Measurements from ENCODE around the gene TSEN34.
"Not testable (repeated sequence)": the region's sequence is repeated elsewhere in the genome, so short reads cannot be mapped to it uniquely, and the experiment has no call there.

TSEN34 gene

DNA sequence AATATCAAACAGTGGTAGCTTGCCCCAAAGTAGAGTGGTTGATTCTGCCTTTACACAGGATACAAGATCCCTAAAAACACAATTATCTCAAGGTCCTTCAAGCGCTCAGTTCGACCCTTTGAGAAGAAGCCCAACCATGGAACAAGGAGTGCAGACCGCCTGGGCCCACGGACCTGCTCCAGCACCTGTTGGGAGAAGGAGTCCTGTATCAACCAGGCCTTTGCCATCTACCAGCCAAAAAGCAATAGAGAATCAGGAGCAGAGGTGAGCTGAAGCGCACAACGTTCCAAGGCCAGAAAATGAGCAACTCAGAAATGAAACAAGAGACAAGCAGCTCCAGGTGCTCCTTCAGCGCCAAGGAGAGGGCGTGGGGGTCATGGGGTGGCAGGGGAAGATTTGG is 38.0 kb downstream of the TSEN34 start:
- TF ChIP-seq, protein P1, sequence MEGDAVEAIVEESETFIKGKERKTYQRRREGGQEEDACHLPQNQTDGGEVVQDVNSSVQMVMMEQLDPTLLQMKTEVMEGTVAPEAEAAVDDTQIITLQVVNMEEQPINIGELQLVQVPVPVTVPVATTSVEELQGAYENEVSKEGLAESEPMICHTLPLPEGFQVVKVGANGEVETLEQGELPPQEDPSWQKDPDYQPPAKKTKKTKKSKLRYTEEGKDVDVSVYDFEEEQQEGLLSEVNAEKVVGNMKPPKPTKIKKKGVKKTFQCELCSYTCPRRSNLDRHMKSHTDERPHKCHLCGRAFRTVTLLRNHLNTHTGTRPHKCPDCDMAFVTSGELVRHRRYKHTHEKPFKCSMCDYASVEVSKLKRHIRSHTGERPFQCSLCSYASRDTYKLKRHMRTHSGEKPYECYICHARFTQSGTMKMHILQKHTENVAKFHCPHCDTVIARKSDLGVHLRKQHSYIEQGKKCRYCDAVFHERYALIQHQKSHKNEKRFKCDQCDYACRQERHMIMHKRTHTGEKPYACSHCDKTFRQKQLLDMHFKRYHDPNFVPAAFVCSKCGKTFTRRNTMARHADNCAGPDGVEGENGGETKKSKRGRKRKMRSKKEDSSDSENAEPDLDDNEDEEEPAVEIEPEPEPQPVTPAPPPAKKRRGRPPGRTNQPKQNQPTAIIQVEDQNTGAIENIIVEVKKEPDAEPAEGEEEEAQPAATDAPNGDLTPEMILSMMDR (IDR thresholded peaks at IDR 0.05; ENCODE audit: borderline replicate concordance, control extremely low read depth, extremely low read depth, insufficient read depth, missing control alignments) = no peak
- no peak for DNase-seq (ENCODE audit: low spot score)
- in situ Hi-C loops (cut with MboI; ENCODE audit: low sequenced_read_pairs, unreplicated experiment) = no loop called here

DNA sequence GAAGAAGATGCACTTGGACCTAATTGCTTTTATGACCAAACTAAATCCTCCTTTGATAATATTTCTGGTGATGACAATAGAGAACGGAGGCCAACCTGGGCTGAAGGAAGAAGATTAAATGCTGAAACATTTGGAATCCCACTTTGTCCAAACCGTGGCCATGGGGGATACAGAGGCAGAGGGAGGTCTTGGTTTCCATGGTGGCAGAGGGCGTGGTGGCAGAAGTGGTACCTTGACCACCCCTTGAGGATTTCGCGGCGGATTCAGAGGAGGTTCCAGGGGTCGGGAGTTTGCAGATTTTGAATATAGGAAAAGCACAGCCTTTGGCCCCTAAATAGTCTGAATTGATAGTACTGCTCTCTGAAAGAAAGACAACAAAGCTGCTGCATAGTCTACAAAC is 38.9 kb downstream of the TSEN34 start:
- TF ChIP-seq, protein P1 (IDR thresholded peaks at IDR 0.05; ENCODE audit: borderline replicate concordance, control extremely low read depth, extremely low read depth, insufficient read depth, missing control alignments) = no peak
- no peak for DNase-seq (ENCODE audit: low spot score)
- in situ Hi-C loops (cut with MboI; ENCODE audit: low sequenced_read_pairs, unreplicated experiment) = loop anchor here (10.0 kb wide), 1 partner anchor 65 kb away; no protein-coding TSS in a partner anchor

DNA sequence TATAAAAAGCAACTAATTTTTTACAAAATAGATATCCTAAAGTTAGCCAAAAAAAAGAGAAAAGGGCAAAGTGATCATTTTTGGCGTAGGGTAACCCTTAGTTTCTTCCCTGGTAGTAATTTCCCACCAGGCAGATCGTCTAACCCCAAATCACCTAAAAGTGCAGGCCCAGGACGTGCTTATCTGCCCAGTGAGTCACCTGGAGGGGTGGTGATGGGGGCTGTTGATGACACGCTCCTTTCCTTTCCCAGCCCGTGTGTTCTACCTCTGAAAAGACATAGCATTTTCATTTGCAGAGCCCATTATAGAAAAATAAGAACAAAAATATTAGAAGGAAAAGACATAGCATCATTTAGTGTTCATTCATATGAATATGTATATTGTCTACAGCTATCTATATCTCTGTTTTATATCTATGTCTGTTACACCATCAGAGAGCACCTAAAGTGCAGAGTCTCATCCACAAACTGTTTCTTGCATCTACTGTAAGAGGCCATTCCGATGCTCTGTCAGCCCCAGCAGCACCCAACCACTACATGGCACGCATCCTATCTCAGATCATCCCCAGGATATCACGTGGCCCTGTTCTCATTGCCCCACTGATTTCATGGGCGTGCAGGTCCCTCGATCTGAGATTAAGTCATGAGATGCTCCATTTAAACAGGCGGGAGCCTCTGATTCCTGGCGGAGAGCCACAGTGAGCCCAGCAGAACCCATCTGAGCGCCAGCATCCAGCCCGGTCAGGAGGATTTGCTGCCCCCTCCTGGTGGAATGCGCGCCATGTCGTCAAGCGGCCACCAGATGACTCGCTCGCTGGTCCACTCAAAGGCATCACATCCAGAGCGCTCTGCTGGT is 40.2 kb downstream of the TSEN34 start:
- DNase-seq (ENCODE audit: low spot score) = peak; percentile 84
- in situ Hi-C loops (cut with MboI; ENCODE audit: low sequenced_read_pairs, unreplicated experiment) = loop anchor here (10.0 kb wide), 1 partner anchor 67 kb away; no protein-coding TSS in a partner anchor
- TF ChIP-seq, protein P1 (IDR thresholded peaks at IDR 0.05; ENCODE audit: borderline replicate concordance, control extremely low read depth, extremely low read depth, insufficient read depth, missing control alignments) = peak; percentile 95

DNA sequence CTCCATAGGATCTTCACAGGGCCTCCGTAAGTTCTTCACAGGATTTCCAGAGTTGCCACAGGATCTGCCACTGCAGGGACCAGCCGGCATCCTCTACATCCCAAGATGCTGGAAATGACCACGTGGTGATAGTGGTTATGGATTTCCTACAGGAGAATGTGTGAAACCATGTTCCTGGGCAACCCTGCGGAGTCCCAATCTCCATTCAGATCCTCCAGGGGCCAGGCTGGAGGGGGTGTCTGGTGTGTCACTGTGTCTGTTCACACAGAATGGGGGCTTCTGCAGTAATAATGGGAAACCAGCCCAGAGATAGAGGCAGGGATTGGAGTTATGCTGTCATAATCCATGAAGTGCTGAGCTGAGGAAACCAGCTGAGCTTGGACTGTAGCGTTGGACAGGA is 42.8 kb downstream of the TSEN34 start:
- TF ChIP-seq, protein P1 (IDR thresholded peaks at IDR 0.05; ENCODE audit: borderline replicate concordance, control extremely low read depth, extremely low read depth, insufficient read depth, missing control alignments) = no peak
- no peak for DNase-seq (ENCODE audit: low spot score)
- in situ Hi-C loops (cut with MboI; ENCODE audit: low sequenced_read_pairs, unreplicated experiment) = loop anchor here (10.0 kb wide), 1 partner anchor 69 kb away; no protein-coding TSS in a partner anchor

DNA sequence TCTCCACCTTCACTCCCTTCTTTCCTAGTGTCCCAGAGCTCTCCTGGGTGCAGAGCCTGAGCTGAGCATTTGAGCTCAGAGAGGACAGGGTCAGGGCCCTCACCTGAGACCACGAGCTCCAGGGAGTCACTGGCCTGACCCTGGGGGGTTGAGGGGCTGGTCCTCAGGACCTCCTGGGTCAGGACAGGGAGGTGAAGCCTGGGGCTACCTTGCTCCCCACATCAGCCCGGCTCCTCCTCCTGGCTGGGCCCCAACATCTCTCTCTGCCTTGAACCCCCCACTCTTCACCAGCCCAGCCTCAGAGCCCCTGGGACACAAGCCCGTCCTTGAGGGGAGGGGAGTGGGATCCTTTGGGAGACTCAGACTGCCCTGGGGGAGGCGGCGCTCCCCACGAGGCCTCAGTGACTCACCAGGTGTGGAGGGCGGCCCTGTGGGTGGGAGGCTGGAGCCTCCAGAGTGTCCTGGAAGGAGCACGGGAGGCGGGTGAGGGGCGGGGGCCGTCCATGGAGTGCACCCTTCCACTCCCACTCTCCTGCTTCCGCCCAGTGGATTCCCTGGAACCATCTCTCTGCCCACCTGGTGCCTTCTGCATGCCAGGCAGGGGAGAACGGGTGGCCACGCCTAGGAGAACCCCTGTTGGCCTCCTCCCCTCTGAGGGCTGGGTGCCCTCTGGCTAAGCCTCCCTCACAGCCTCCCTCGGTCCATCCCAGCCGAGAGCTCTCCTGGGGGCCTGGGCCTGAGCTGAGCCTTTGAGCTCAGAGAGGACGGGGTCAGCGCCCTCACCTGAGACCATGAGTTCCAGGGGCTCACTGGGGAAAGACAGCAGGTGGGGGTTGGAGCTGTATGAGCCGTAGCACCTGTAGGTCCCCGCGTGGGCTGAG is 48.6 kb downstream of the TSEN34 start:
- DNase-seq (ENCODE audit: low spot score) = not testable (repeated sequence)
- in situ Hi-C loops (cut with MboI; ENCODE audit: low sequenced_read_pairs, unreplicated experiment) = loop anchor here (10.0 kb wide), 1 partner anchor 75 kb away; no protein-coding TSS in a partner anchor

DNA sequence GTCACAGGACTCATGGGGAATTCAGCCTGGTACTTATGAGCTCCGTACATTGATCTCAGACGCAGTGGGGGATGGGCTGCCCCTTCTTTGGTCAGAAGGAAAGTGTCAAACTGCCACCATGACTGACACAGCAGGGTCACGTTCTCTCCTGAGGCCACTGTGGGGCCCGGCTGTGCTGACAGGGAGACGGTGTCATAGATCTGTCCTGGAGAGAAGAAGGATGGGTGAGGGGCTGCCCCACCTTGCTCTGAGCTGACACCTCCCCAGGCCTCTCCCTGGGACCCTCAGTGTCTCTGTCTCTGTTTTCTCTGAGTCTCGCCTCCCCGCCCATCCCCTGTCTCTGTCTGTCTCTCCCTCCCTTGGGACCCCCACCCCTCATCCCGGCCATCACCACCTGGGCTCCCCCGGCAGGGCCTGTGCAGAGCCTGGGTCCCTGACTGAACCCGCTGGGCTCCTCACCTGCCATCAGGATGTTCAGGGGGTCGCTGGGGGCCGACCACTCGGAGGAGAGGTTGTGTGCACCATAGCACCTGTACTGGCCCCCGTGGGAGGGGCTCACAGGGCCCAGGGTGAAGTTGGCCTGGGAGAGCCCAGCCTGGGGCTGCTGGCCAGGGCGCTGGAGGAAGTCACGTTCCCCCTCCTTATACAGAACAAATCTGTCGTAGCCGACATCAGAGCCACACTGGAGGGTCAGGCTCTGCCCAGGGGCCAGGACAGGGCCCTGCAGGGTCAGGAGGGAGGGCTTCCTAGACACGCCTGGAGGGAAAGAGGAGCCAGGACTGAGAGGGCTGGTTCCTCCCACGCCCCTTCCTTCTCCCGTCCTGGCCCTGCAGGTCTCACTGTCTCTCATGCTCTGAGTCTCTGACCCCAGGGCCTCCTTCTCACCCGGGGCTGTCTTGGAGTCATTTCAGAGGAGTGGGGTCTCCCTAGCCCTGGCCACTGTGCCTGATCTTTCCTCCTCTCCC is 49.5 kb downstream of the TSEN34 start:
- DNase-seq (ENCODE audit: low spot score); in situ Hi-C loops (cut with MboI; ENCODE audit: low sequenced_read_pairs, unreplicated experiment): not testable (repeated sequence)

DNA sequence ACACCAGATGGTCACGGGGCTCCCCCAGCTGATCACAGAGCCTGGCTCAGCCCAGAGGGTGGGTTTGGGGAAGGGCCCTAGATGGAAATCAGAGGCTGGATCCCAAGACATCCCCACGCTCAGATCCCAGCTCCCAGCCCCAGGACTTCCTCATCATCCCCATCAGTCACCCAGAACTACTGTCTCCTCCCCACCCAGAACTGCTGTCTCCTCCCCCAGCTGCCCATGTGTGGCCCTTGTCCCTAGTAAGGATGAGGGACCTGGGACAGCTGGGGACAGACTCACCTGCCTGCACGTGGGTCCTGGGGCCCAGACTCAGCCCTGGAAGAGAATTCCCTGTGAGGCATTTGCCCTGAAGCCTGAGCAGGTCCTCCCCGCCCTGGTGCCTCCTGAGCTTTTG is 51.1 kb downstream of the TSEN34 start:
- in situ Hi-C loops (cut with MboI; ENCODE audit: low sequenced_read_pairs, unreplicated experiment); DNase-seq (ENCODE audit: low spot score): not testable (repeated sequence)

DNA sequence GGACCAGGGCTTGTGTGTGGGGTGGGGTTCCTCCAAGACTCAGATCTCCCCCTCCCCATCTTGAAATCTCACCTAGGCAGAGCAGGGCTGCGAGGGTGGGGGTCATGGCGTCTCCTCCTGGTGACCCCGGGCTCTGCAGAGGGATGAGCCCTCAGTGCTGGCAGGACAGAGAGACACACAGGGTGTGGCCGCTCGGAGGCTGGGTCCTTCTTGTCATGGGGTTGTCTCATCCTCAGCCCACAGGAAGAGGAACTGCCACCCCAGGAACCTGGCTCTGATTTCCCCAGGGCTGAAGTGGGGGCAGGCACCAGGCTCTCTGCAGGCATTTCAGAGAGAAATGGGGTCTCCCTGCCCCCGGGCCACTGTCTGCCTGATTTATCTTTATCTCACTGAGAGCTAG is 51.5 kb downstream of the TSEN34 start, which contains the start of gene LILRA6:
TSS of gene LILRA6 (minus strand) at position 145 of the 400 bp plus-strand sequence.
- DNase-seq (ENCODE audit: low spot score); in situ Hi-C loops (cut with MboI; ENCODE audit: low sequenced_read_pairs, unreplicated experiment): not testable (repeated sequence)

DNA sequence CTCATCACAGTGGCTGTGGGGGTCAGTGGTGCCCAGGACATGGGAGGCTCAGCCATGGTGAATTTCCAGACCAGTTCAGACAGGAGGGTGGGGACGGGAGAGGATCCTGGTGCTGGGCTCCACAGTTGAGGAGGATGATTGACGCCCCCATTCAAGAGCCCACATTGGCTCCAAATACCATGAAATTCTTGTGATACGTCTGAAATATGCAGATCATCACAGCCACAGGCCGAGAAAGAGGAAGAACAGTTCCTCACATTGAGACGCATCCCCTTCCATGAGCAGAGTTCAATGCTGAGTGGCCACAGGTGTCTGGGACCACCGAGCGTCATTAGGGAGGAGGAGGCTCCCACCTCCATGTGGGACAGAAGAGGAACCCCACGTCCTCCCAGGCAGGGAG is 52.7 kb downstream of the TSEN34 start:
- DNase-seq (ENCODE audit: low spot score) = not testable (repeated sequence)

More for the DNA sequence above, 52.7 kb downstream of the TSEN34 start:
- in situ Hi-C loops (cut with MboI; ENCODE audit: low sequenced_read_pairs, unreplicated experiment) = not testable (repeated sequence)
